AG09309 (cell line): Measurements from ENCODE around the gene OSER1.

Experiments
- DNase-seq: peaks from one replicate; pipeline ENCODE4 v3.0.0-alpha.2; 2010; ENCODE audit warnings: low read depth
- H3K4me3 ChIP-seq: 2 replicates; pipeline ENCODE4 v1.5.1; 2011; ENCODE audit warnings: mild to moderate bottlenecking, low read depth, low read length, moderate library complexity; ENCODE audit not compliant: control insufficient read depth
- CTCF ChIP-seq: IDR thresholded peaks from 2 replicates; pipeline ENCODE4 v1.5.1; 2011; ENCODE audit warnings: mild to moderate bottlenecking, low read depth, low read length, inconsistent platforms; ENCODE audit not compliant: insufficient read depth, control insufficient read depth; ENCODE audit errors: missing control alignments

Gene OSER1

DNA sequence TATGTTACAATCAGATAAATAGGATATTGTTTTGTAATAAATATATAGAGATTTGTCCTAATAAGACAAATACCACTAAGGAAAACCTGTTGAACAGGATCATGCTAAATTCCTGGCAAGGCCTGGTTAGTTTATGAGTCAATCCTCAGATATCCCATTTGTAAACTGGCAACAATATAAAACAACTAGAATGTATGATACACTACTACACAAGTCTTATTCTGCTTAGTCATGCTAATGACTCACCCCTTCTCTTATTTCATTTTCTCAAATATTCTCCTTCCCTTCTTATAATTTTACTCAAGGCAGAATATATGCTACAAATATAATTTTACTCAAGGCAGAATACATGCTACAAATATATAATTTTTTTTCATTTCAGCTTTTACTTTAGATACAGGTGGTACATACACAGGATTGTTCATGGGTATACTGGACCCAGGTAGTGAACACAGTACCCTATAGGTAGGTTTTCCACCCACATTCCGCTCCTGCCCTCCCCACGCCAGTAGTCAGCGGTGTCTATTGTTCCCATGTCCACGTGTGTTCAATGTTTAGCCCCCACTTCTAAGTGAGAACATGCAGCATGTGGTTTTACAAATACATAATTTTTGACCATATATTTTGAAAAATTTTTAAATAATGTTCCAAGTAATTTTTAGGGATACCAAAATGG, 6.3 kb downstream of the OSER1 start:
- no peak overlapping the region for H3K4me3 ChIP-seq
- peak; percentile 86 for DNase-seq
- no peak for TF ChIP-seq CTCF

GRCh38 chr20:44203161-44203560, 7.4 kb downstream of the OSER1 start:
- no peak overlapping the region for H3K4me3 ChIP-seq
- no peak for TF ChIP-seq CTCF
- no peak for DNase-seq

DNA sequence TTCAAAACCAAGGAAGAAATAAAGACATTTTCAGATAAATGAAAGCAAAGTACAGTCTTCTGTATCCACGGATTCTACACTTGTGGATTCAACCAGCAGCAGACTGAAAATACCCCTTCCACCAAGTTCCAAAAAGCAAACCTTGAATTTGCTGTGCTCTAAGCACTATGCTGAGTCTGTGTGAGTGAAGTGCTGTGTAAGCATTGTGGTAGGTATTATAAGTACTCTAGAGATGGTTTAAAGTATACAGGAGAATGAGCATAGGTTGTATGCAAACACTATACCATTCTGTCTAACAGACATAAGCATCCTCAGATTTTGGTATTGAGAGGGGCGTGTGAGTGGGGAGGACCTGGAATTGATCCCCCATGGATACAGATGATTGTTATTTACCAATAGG, 9.6 kb downstream of the OSER1 start:
- no peak for TF ChIP-seq CTCF
- no peak overlapping the region for H3K4me3 ChIP-seq

GRCh38 chr20:44200371-44200770, 10.2 kb downstream of the OSER1 start:
- DNase-seq = no peak
- H3K4me3 ChIP-seq = no peak overlapping the region
- no peak for TF ChIP-seq CTCF

More for the DNA sequence above, 9.6 kb downstream of the OSER1 start:
- no peak for DNase-seq

GRCh38 chr20:44199877-44200276, 10.7 kb downstream of the OSER1 start:
- H3K4me3 ChIP-seq = no peak overlapping the region
- no peak for DNase-seq
- TF ChIP-seq CTCF = no peak

GRCh38 chr20:44198872-44199271, 11.7 kb downstream of the OSER1 start:
- TF ChIP-seq CTCF = no peak
- no peak for DNase-seq
- H3K4me3 ChIP-seq = no peak overlapping the region
